ENCODE measurements around the gene MRPL40. TPM values are rescaled to one million over a fixed set of nuclear protein-coding genes. Genes with fewer than 3 reads are reported as not detected.

The MRPL40 gene
- polyA plus RNA-seq, 1 donor from 2014 or later: 32.5 TPM

DNA sequence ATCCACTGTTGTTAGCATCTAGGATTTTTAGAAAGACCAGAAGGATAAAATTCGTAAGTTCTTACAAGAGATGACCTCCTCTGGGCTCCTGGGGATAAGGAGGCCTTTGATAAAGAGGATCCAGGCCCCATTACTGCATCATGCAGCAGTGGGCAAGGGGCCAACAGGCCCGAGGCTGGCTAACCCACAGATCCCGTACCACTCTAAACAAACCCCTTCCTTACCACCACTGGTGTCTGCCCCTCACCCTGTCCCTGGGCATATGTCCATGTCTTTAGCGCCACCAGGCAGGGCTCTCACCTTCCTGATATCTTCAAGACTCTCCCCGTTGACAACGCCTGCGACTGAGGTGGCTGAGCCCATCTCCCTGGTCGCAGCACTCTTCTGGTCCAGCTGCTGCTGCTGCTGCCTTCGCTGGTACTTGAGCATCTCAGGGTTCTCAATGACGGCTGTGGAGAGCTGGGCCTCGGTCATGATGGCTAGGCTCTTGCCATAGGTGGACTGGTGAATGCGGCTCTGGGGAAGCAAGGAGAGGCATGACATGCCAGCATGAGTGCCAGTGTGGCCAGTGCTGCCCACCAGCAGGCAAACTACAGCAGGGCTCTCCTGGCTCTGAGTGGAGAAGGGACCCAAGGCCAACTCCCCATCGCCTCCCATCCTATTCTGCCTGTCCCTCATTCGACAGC is 47.0 kb upstream of the MRPL40 start:
- H3F3A ChIP-seq (ENCODE audit: insufficient read depth, low read length, poor library complexity, severe bottlenecking): no peaks in the 10 kb centered on the region
- TF ChIP-seq SMC3 (conservative IDR thresholded peaks at IDR 0.05; ENCODE audit: poor library complexity): no peak
- no peak for TF ChIP-seq EZH2 (IDR thresholded peaks at IDR 0.05; ENCODE audit: borderline replicate concordance, insufficient read depth, low read length, poor library complexity, severe bottlenecking)
- TF ChIP-seq MXI1 (conservative IDR thresholded peaks at IDR 0.05; ENCODE audit: poor library complexity, severe bottlenecking): no peak
- no peak for TF ChIP-seq TAF1 (IDR thresholded peaks at IDR 0.05; ENCODE audit: low read depth)
- TF ChIP-seq, protein P1, sequence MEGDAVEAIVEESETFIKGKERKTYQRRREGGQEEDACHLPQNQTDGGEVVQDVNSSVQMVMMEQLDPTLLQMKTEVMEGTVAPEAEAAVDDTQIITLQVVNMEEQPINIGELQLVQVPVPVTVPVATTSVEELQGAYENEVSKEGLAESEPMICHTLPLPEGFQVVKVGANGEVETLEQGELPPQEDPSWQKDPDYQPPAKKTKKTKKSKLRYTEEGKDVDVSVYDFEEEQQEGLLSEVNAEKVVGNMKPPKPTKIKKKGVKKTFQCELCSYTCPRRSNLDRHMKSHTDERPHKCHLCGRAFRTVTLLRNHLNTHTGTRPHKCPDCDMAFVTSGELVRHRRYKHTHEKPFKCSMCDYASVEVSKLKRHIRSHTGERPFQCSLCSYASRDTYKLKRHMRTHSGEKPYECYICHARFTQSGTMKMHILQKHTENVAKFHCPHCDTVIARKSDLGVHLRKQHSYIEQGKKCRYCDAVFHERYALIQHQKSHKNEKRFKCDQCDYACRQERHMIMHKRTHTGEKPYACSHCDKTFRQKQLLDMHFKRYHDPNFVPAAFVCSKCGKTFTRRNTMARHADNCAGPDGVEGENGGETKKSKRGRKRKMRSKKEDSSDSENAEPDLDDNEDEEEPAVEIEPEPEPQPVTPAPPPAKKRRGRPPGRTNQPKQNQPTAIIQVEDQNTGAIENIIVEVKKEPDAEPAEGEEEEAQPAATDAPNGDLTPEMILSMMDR (IDR thresholded peaks at IDR 0.05; ENCODE audit: poor library complexity, severe bottlenecking): no peak
- TF ChIP-seq REST (IDR thresholded peaks at IDR 0.05; ENCODE audit: borderline replicate concordance): no peak
- TF ChIP-seq EP300 (conservative IDR thresholded peaks at IDR 0.05; ENCODE audit: poor library complexity, severe bottlenecking): no peak
- TF ChIP-seq POLR2AphosphoS5 (IDR thresholded peaks at IDR 0.05): no peak
- no peak for TF ChIP-seq RAD21 (conservative IDR thresholded peaks at IDR 0.05)
- no peak overlapping the region for H3K27ac ChIP-seq (ENCODE audit: low read length)
- no peak overlapping the region for H3K4me3 ChIP-seq (ENCODE audit: low read length)
- H3K27me3 ChIP-seq (ENCODE audit: insufficient read depth, low read depth, low read length): no peaks in the 10 kb centered on the region
- no peaks in the 10 kb centered on the region for H4K20me1 ChIP-seq (ENCODE audit: insufficient read depth)
- H3K9me3 ChIP-seq (ENCODE audit: low read length): no peaks in the 10 kb centered on the region
- H3K36me3 ChIP-seq (ENCODE audit: insufficient read depth, low read length): peaks cover 29% of the 10 kb centered on the region
- H3K9ac ChIP-seq (ENCODE audit: low read length): no peak overlapping the region
- no peak overlapping the region for H3K4me2 ChIP-seq (ENCODE audit: low read length)
- H2AFZ ChIP-seq (ENCODE audit: low read depth, low read length): no peak overlapping the region
- no peaks in the 10 kb centered on the region for H3K9me2 ChIP-seq (ENCODE audit: insufficient read depth, low read length)
- H3K79me2 ChIP-seq (replicated peaks; ENCODE audit: insufficient read depth, low read length): no peaks in the 10 kb centered on the region

DNA sequence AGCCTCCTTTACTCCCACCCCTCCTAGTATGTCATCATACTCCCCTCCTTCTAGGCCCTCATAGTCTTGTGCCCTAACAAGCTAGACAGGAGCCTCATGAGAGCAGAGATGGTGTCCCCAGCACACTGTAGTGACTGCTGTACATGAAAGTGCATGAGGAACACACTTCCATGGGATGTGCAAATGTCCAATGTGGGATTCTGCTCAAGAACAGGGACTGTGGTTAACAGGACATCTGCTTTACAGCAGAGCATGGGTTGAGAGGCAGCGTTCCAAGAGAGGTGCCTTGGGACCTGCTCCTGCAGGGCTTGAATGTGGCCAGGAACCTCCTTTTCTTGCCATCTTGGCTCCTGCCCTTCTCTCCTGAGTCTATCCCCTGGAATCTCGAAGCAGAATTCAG is 46.1 kb upstream of the MRPL40 start:
- Histone ChIP-seq H3K9me2 (ENCODE audit: insufficient read depth, low read length) (no peaks in the 10 kb centered on the region), H3K27ac (ENCODE audit: low read length) (no peak overlapping the region), H3K9me3 (ENCODE audit: low read length) (no peaks in the 10 kb centered on the region), H2AFZ (ENCODE audit: low read depth, low read length) (no peak overlapping the region), H3K4me2 (ENCODE audit: low read length) (no peak overlapping the region), H3K36me3 (ENCODE audit: insufficient read depth, low read length) (peaks cover 29% of the 10 kb centered on the region), H3K9ac (ENCODE audit: low read length) (no peak overlapping the region), H3K27me3 (ENCODE audit: insufficient read depth, low read depth, low read length) (no peaks in the 10 kb centered on the region), H3F3A (ENCODE audit: insufficient read depth, low read length, poor library complexity, severe bottlenecking) (no peaks in the 10 kb centered on the region), H3K4me3 (ENCODE audit: low read length) (no peak overlapping the region), H3K79me2 (replicated peaks; ENCODE audit: insufficient read depth, low read length) (no peaks in the 10 kb centered on the region), H4K20me1 (ENCODE audit: insufficient read depth) (no peaks in the 10 kb centered on the region)
- no peak for TF ChIP-seq EP300 (conservative IDR thresholded peaks at IDR 0.05; ENCODE audit: poor library complexity, severe bottlenecking)
- TF ChIP-seq, protein P1 (IDR thresholded peaks at IDR 0.05; ENCODE audit: poor library complexity, severe bottlenecking): no peak
- no peak for TF ChIP-seq TAF1 (IDR thresholded peaks at IDR 0.05; ENCODE audit: low read depth)
- no peak for TF ChIP-seq REST (IDR thresholded peaks at IDR 0.05; ENCODE audit: borderline replicate concordance)
- no peak for TF ChIP-seq RAD21 (conservative IDR thresholded peaks at IDR 0.05)
- no peak for TF ChIP-seq SMC3 (conservative IDR thresholded peaks at IDR 0.05; ENCODE audit: poor library complexity)
- TF ChIP-seq EZH2 (IDR thresholded peaks at IDR 0.05; ENCODE audit: borderline replicate concordance, insufficient read depth, low read length, poor library complexity, severe bottlenecking): no peak
- no peak for TF ChIP-seq POLR2AphosphoS5 (IDR thresholded peaks at IDR 0.05)
- no peak for TF ChIP-seq MXI1 (conservative IDR thresholded peaks at IDR 0.05; ENCODE audit: poor library complexity, severe bottlenecking)
